NCI-H446 (cell line): ENCODE data around the gene AHCY.
"Not testable (repeated sequence)": the region's sequence is repeated elsewhere in the genome, so short reads cannot be mapped to it uniquely, and the experiment has no call there.

Experiments used
- DNase-seq, 2 experiments: peaks; one replicate each; lab custom pipeline; 2025; lab: John Stamatoyannopoulos, UW

Gene AHCY

DNA sequence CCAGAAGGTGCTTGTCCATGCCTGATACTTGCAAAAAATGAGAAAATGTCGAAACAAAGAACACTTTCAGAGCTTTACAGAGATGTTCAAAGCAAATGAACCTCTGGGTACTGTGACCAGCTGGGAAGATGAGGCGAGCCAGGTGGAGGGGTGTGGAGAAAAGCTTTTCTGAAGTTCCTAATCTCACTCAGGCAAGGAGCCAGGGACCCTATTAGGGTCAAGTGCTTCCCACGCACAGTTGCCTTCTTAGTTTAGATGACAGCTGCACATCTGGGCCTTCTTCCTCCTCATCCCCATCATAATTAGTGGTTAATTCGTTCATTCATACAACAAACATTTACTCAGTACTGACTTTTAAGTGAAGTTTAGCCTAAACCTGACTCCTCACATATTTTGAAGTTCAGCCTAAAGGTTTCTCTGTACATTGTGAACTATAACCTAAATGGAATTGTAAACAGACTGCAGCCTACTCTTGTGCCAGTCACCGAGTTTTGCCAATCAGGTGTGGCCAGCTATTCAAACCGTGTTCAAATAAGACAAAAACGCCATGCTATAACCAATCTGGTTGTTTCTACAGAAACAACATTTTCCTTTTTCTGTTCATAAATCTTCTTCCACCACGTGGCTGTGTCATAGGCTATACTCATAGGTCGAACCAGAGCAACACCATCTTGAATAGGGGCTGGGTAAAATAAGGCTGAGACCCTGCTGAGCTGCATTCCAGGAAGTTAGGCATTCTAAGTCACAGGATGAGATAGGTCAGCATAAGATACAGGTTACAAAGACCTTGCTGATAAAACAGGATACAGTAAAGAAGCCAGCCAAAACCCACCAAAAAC is 19.3 kb upstream of the AHCY start:
- DNase-seq = no peak

DNA sequence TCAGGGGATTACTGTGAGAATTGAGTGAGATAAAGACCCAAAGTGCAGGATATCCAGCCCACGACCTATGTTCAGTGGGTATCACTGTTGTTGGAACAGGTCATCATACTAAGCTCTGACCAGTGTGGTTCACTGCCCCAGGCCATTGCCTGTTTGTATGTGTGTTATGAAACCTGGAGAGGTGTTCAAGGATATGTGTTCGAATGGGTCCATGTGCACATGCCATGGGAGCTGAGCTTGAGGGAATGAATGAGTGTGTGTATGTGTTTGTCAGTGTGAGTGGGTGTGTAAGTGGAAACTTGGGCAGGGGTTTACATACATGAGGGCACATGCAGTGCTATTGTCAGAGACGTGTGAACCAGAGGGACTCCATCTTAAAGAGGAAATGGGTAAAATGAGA is 17.7 kb upstream of the AHCY start:
- no peak for DNase-seq

DNA sequence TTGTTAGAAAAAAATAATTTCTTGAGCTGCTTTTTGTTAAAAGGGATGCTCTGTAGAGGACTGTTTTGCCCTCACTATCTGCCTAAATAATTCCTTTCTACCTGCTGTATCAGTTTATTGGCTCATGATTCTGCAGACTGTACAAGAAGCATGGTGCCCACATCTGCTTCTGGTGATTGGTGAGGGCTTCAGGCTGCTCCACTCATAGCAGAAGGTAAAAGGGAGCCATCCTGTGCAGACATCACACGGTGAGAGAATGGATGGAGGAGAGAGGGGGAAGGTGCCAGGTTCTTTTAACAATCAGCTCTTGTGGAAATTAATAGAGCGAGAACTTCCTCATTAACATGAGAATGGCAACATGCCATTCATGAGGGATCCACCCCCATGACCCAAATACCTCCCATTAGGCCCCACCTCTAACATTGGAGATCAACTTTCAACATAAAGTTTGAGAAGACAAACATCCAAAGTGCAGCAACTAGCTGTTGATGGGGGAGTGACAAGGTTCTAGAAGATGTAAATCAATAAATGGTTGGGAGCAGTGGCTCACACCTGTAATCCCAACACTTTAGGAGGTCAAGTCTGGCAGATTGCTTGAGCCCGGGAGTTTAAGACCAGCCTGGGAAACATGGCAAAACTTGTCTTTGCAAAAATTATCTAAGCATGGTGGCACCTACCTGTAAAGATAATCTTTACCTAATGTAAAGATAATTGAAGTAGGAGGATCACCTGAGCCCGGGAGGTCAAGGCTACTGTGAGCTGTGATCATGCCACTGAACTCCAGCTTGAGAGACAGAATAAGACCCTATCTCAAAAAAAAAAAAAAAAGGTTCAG is 15.7 kb upstream of the AHCY start:
- no peak for DNase-seq

DNA sequence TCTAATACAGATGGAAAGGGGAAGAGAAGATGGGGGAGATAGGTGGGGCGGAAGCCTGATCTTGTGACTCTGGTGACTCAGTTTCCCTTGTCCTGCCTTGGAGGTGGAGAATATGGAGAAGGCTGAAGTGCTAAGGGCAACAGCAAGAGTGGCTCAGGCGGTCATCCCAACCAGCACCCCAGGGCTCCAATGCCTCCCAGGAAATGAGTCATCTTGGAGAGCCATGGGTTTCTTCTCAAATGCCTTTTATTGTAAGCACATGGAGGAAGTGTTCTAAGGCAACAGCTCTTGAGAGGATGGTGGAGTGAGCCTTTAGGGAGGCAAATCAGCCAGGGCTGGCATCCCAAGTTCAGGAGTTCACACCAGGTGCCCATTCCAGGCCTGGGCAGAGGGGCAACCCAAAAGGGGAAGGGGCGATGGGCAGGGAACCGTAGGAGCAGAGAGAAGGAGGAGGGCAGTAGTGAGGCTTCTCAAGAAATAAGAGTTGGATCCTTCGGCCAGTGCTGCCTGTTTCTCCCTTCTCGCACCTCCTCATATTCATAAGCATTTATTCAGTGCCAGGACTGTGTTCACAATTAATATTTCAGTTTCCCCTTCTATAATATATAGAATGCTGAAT is 13.2 kb upstream of the AHCY start:
- no peak for DNase-seq

DNA sequence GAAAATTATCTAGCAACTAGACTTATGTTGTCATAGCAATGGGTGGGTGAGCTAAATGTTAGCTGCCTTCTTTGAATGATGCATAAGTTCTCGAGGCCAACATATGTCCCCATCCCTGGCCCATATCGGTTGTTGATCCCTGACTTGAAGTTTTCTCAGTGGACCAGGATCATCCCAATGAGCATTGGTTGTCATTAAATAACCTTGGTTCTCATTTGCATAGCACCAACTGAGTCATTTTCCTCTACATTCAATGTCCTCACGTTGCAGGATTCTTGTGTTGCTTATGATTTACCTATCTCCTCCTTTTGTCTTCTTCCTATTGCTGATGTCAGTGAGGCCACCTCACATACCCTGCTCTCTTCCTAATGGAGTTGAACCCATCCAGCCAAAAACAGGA is 12.1 kb upstream of the AHCY start:
- no peak for DNase-seq

DNA sequence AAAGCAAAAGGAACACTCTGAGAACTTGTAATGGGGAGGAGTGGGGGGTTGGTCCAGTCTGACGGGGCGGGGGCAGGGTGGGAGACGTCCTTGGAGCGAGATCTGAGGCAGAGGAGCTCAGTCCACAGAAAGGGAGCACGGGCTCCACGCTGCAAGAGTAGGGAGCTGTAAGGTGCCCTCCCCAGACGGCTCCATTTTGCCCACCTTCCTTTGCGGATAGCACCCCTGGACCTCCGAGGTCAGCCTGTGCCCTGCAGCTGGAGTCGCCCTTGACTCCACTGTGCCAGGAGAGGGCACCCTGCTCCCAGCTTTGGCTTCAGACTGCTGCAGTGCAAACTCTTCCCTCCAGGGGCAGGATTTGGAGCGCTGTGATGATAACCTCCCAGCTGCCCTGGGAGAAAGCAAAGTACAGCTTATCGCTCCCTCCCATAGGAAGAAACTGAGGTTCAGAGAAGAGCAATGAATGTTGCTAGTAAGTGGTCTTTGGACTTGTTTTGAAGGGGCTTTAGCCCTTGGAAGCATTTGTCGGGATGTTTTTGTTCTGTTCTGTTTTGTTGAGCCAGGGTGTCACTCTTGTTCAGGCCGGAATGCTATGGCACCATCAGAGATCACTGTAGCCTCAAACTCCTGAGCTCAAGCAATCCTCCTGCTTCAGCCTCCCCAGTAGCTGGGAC is 9.5 kb upstream of the AHCY start:
- peak; percentile 65 to 92 for DNase-seq

DNA sequence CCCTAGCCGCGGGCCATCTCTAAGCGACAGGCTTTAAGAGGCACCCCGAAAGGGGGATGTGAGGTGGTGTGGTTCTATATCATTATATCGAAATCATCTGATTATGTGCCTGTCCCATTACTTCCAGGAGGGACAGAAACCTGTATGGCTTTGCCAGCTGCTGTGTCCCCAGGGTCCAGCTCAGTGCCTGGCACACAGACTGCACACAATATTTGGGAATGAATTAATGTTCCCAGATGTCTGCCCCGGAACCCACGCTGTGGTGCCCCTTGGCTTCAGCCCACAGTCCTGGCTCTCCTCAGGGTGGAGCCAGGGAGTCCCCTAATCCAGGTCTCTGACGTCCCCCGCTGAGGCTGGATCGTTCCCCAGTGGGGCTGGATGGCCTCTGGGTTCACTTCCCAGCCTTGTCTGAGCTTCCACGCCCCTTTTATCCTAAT is 8.9 kb upstream of the AHCY start:
- DNase-seq = no peak

DNA sequence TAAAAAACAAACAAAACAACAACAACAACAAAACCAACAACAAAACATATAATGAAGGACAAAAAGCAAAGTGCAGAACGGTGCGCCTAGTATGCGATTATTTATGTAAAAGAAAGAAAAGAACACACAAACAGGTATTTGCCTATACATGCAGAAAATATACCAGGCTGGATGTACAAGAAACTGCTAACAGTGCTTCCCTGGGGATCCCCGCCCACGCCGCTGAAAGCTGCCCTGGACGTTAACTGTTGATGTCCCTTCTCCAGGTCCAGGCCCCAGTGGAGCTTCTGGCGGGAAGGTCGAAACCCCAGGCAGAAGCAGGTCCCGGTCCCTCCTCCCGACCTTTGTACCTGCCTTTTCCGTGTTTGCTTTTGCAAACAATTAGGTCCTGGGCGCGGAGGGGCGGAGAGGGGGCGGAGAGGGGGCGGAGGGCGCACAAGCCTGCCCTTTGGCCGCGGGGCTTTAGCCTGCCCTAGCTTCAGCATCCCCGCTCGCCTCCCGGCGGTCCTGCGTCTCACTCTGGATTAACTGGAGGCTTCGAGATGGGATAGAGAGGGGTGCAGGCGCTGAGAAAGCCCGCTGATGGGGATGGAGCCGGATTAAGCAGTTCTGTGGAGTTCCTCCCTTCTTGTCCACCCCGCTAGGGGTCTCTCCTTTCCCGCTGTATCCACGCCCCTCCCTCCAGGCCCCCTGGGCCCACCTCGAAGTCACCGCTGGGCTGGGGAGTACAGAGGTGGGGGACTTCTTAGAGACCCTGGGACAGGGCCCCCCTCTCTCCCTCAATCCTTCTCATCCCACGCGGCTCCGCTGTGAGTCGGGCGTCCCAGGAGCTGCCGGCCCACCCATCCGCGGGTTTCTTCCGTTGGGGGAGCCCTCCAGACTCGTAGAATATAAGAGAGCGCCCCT is 8.2 kb upstream of the AHCY start:
- no peak for DNase-seq

DNA sequence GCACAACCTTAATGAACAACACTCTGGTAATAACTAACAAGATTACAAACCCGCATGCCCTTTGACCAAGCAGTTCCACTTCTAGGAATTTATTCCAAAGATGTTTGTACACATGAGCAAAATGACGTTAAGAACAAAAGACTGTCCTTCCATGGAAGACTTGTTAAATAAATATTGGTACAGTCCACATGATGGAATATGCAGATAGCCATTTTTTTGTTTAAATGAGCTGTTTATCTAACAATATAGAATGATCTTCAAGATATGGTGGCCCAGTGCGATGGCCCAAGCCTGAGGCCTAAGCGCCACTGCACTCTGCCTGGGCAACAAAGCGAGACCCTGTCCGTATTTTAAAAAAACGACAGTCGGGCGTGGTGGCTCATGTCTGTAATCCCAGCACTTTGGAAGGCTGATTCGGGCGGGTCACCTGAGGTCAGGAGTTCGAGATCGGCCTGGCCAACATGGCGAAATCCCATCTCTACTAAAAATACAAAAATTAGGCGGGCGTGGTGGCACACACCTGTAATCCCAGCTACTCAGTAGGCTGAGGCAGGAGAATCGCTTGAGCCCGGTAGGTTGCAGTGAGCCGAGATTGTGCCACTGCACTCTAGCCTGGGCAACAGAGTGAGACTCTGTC is 7.4 kb upstream of the AHCY start:
- DNase-seq = no peak

DNA sequence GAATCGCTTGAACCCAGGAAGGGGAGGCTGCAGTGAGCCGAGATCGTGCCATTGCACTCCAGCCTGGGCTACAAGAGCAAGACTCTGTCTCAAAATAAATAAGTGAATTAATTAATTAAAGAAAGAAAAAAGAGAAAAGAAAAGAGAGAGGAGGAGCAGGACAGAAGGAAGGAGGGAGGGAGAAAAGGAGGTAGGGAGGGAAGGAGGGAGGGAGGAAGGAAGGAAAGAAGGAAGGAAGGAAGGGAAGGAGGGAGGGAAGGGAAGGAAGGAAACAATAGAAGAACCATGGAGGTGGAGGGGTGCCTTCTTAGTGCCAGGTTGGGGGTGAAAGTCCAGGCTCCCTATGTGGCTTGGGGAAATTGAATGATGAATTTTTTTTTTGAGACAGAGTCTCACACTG is 6.5 kb upstream of the AHCY start:
- no peak for DNase-seq

DNA sequence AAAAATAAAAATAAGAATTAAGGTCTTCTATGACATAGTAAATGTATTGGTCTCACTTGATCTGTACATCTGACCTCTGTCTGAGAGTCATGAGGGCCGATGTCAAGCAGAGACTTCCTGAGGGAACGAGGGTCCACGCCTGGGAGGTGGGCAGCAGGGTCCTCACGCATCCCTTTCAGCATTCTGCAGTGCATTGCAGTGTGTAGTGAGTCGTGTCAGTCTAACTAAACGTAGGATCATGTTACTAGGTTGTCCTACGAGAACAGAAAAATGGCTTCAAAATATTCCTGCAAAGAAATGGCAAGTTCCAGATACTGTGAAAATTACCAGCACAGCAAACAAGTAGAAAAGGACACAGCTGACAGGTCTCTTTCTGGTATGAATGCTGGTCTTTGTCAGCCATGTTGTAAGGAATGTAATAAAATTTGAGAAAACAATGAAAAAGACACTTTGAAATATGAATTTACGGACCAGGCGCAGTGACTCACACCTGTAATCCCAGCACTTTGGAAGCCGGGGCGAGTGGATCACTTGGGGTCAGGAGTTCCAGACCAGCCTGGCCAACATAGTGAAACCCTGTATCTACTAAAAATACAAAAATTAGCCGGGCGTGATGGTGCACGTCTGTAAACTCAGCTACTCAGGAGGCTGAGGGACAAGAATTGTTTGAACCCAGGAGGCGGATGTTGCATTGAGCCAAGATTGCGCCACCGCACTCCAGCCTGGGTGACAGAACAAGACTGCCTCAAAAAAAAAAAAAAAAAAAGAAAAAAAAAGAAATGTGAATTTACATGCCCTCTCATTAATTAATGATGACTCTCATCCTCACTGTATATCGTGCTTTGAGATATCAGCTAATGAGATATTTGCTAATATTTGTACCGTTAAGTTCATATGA is 2.4 kb upstream of the AHCY start:
- no peak for DNase-seq

DNA sequence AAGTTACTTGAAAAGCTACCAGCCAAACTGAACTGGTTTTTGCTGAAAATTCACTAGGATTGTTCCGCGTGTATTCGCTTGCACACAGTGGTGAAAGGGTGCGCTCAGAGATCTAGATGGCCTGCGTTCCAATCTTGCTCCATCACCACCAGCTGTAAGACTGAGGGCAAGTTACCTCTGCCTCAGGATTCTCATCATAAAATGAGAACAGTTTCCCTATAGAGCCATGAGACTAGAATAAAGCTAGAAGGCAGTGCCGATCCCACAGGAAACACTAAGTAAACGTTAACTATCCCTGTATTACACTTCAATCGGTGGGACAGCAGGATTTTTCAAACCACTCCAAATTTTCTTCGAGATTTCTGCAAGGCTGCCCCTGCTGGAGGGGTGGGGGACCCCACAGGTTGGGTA is 838 bp downstream of the AHCY start:
- DNase-seq = no peak

DNA sequence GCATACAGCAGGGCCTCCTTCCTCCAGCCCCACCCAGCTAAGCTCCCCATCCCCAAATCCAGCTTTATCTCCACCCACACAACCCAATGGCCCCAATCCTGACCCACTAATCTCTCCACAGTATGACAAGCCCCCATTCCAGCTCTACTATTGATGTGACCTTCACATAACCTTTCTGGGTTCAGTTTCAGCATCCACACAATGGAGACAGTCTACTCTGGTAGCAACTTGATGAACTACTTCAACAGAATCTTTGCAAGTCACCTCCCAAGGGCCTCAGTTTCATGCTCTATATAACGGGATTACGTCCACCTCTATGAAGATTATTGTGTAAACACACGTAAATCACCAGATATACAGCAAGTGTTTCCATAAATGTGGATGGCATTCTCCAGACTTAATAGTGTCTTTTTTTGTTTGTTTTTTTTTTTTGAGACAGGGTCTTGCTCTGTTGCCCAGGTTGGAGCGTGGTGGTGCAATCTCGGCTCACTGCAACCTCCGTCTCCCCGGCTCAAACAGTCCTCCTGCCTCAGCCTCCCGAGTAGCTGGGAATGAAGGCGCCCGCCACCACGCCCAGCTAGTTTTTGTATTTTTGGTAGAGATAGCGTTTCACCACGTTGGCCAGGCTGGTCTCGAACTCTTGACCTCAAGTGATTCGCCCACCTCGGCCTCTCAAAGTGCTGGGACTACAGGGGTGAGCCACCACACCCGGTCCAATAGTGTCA is 1.4 kb downstream of the AHCY start:
- DNase-seq = no peak

DNA sequence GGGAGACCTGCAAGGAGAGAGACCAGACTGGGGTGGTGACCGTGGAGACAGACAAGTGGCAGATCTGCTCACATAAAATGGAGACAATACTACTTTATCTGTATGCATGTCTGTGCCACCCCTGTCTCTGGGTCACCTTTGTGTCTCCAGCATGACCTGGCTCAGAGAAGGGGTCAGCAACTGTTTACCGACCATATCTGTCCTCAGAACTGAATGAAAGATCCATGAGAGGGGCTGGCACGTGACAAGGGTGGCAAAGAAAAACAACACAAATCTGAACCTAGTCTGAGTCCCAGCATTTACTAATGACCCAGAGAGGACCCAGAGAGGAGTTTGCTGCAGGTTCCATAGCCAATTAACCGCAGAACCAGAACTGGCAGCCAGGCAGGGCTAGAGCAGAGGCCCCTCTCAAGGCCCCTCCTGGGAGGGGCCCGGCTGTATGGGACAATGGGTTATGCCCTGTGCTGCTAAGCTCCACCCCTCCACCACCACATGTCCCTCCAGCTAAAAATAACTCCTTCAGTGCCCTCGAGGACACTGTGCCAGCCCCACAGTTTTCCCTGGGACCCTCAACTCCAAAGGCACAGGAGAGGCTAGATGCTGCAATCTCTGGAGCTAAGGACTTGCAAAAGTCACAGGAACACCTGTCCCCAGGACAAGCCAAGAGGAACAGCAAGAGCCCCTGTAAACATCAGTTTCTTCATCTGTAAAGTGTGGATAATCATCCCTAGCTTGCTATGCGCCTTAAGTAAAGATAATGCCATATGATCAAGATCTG is 2.2 kb downstream of the AHCY start:
- DNase-seq = peak in 1 of 2 experiments; percentile 13

DNA sequence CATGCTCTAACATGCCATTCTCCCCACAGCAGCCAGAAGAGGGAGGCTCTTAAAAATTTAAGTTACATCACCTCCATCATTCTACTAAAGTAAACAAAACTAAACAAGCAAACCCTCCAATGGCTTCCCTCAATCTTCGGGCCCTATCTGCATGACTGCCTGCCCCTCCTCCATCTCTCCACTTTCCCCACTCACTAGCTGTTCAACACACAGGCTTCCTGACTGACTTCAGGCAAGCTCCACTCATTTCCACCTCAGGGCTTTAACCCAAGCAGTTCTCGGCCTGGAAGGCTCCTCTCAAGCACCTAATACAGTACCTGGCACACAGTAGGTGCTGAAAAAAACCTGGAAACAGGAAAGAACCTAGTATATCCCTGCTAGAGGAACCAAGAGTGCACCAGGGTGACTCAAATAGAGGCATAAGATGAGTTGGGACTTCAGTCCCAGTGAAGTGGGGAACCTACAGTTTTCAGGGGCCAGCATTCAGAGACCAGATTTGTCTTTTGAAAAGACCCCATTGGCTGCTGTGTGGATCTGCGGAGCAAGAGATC is 2.8 kb downstream of the AHCY start:
- DNase-seq = no peak

DNA sequence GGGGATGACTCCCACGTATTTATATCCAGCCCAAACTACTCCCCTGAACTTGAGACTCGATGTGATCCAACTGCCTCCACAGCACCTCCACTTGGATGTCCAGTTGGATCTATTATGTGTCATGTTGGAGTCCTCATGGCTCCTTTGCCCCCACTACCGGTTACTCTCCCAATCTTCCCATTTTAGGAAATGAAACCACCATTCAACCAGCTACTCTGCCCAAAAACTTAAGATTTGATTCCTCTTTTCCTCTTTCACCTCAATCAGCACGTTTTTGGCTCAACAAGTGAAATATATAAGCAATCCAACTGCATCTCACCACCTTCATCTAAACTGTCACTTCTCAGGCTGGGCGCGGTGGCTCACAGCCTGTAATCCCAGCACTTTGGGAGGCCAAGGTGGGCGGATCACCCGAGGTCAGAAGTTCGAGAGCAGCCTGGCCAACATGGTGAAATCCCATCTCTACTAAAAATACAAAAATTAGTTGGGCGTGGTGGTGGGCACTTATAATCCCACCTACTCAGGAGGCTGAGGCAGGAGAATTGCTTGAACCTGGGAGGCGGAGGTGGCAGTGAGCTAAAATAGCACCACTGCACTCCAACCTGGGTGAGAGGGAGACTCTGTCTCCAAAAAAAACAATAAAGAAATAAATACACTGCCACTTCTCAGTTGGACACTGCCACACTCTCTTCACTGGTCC is 3.4 kb downstream of the AHCY start:
- no peak for DNase-seq

DNA sequence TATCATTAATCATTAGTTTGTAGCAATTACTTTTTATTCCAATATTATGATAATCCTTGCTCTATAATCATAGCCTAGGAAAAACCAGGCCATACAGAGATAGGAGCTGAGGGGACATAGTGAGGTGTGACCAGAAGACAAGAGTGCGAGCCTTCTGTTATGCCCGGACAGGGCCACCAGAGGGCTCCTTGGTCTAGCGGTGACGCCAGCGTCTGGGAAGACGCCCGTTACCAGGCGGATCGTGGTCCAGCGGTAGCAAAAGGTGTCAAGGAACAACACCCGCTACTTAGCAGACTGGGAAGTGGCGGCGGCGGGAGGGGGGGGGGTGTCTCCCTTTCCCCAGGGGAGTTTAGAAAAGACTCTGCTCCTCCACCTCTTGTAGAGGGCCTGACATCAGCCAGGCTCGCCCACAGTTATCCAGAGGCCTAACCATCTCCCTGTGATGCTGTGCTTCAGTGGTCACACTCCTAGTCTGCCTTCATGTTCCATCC is 4.8 kb downstream of the AHCY start:
- not testable (repeated sequence) for DNase-seq
